Skeletal muscle tissue (tissue), 4 donors: ENCODE data around the gene FAM107A. TPM values are rescaled to one million over a fixed set of nuclear protein-coding genes. Genes with fewer than 3 reads are reported as not detected.

Experiments used
- H3K27ac ChIP-seq: one replicate; pipeline ENCODE4 v1.7.0; 2013; ENCODE audit warnings: mild to moderate bottlenecking, low read depth, low read length, inconsistent platforms
- H3K27me3 ChIP-seq, 3 donors: one replicate each; pipeline ENCODE4 v1.7.0; 2013; ENCODE audit warnings: low read length in 3 of 3; ENCODE audit not compliant: control insufficient read depth in 3 of 3, insufficient read depth in 3 of 3
- H3K36me3 ChIP-seq, 3 donors: one replicate each; pipeline ENCODE4 v1.7.0; 2013; ENCODE audit warnings: low read length in 3 of 3; ENCODE audit not compliant: control insufficient read depth in 3 of 3, insufficient read depth in 3 of 3
- H3K4me1 ChIP-seq, 3 donors: one replicate each; pipeline ENCODE4 v1.7.0; 2013; ENCODE audit warnings: low read length in 3 of 3, mild to moderate bottlenecking in 3 of 3; ENCODE audit not compliant: control insufficient read depth in 3 of 3, insufficient read depth in 3 of 3
- H3K4me3 ChIP-seq, 3 donors: one replicate each; pipeline ENCODE4 v1.7.0; 2013; ENCODE audit warnings: low read length in 3 of 3
- H3K9ac ChIP-seq, 3 donors: one replicate each; pipeline ENCODE4 v1.7.0; 2013; ENCODE audit warnings: low read length in 3 of 3, mild to moderate bottlenecking in 3 of 3, moderate library complexity in 2 of 3, low read depth in 1 of 3
- H3K9me3 ChIP-seq, 3 donors: one replicate each; pipeline ENCODE4 v1.7.0; 2013; ENCODE audit warnings: low read length in 3 of 3; ENCODE audit not compliant: control insufficient read depth in 3 of 3
- total RNA-seq: library from RNA; depleted of rRNA; stranded (reverse); fragments of >200 nt; gene quantifications from one replicate; pipeline ENCODE4 v1.2.3, GENCODE V29; 2014
- donor health status: Osteomylitis.

The FAM107A gene
- total RNA-seq, 1 donor from 2014 or later = under 0.01 TPM

GRCh38 chr3:58562498-58562897, 14.7 kb downstream of the FAM107A start:
- no peak overlapping the region for H3K9ac ChIP-seq
- H3K27ac ChIP-seq = no peak overlapping the region
- H3K9me3 ChIP-seq = no peaks in the 10 kb centered on the region
- H3K36me3 ChIP-seq = peaks cover 0 to 5% (median 0%) of the 10 kb centered on the region in 3 donors
- H3K4me1 ChIP-seq = no peaks in the 10 kb centered on the region
- H3K27me3 ChIP-seq = no peaks in the 10 kb centered on the region
- no peak overlapping the region for H3K4me3 ChIP-seq

GRCh38 chr3:58560771-58561311, 16.4 kb downstream of the FAM107A start:
- H3K9ac ChIP-seq = no peak overlapping the region
- H3K4me3 ChIP-seq = no peak overlapping the region

GRCh38 chr3:58559586-58559985, 17.6 kb downstream of the FAM107A start:
- Histone ChIP-seq H3K36me3 (peaks cover 0 to 5% (median 0%) of the 10 kb centered on the region in 3 donors), H3K9me3 (no peaks in the 10 kb centered on the region), H3K27ac (no peak overlapping the region), H3K27me3 (no peaks in the 10 kb centered on the region), H3K4me3 (no peak overlapping the region), H3K9ac (no peak overlapping the region), H3K4me1 (peaks cover 0 to 3% (median 0%) of the 10 kb centered on the region in 3 donors)

More at GRCh38 chr3:58560771-58561311, 16.4 kb downstream of the FAM107A start:
- peaks cover 0 to 3% (median 0%) of the 10 kb centered on the region in 3 donors for H3K4me1 ChIP-seq
- H3K27me3 ChIP-seq = no peaks in the 10 kb centered on the region
- H3K36me3 ChIP-seq = peaks cover 0 to 5% (median 0%) of the 10 kb centered on the region in 3 donors
- H3K9me3 ChIP-seq = no peaks in the 10 kb centered on the region
- no peak overlapping the region for H3K27ac ChIP-seq

DNA sequence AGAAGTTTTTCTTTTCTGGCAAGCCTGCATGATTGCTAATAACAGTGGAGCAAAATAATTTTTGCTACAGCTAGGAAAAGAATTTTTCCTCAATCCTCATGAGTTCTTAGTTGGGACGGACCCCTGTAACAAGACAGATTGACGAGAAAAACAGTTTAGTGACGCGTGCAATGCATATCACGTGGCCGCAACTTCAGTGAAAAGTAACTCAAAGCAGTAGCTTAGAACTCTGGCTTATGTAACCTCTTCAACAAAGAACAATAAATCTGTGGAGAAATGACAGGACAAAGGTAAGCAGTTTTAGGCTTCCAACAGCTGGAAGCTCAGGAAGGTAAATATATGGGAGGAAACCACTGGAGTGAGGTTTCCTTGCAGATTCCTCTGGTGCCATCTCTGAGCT, 19.7 kb downstream of the FAM107A start:
- H3K9me3 ChIP-seq = no peaks in the 10 kb centered on the region
- H3K27ac ChIP-seq = no peak overlapping the region
- H3K36me3 ChIP-seq = no peaks in the 10 kb centered on the region
- H3K4me3 ChIP-seq = no peak overlapping the region
- no peak overlapping the region for H3K9ac ChIP-seq
- no peaks in the 10 kb centered on the region for H3K27me3 ChIP-seq
- peaks cover 0 to 3% (median 0%) of the 10 kb centered on the region in 3 donors for H3K4me1 ChIP-seq

GRCh38 chr3:58556761-58557221, 20.4 kb downstream of the FAM107A start:
- Histone ChIP-seq H3K9me3 (peaks cover 0 to 6% (median 1%) of the 10 kb centered on the region in 3 donors), H3K36me3 (no peaks in the 10 kb centered on the region), H3K4me3 (no peak overlapping the region), H3K27ac (no peak overlapping the region), H3K27me3 (no peaks in the 10 kb centered on the region), H3K9ac (no peak overlapping the region), H3K4me1 (peaks cover 0 to 3% (median 0%) of the 10 kb centered on the region in 3 donors)

DNA sequence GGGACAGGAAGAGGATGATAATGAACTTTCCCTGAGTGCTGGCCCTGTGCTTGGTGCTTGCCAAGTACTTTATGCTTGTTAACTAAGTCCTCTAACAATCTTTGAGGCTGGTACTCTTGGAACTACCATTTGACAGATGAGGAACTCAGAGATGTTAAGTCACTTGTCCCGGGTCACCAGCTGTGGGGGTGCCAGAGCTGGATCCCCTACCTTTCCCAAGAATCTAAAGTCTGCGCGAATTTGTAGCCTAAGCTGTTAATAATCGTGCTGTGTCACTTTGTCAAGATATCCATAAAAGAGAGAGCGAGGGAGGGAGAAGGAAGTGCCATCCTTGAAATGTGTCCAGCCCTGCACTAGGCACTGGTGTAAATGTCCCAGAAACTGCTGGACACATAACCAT, 21.2 kb downstream of the FAM107A start:
- no peaks in the 10 kb centered on the region for H3K27me3 ChIP-seq
- H3K9me3 ChIP-seq = peaks cover 0 to 6% (median 1%) of the 10 kb centered on the region in 3 donors
- no peak overlapping the region for H3K4me3 ChIP-seq
- no peak overlapping the region for H3K27ac ChIP-seq
- H3K9ac ChIP-seq = no peak overlapping the region
- H3K4me1 ChIP-seq = peaks cover 0 to 3% (median 0%) of the 10 kb centered on the region in 3 donors
- H3K36me3 ChIP-seq = no peaks in the 10 kb centered on the region

DNA sequence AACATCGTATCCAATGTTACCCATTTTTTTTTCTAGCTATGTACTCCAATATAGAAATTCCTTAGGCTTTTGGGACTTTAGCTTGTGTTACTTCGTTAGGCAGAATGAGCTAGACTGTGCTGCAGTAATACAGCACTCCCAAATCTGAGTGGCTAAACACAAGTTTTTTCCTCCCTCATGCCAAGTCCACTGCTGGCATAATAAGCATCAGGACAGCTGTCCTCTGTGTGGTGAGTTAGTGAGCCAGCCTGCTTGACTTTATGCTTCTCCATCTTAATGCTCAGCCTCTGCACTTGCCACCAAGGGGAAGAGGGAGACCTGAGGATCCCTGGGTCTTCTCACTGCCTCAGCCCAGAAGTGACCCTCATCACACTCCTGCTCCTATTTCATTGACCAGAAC, 22.0 kb downstream of the FAM107A start:
- Histone ChIP-seq H3K36me3 (no peaks in the 10 kb centered on the region), H3K27me3 (no peaks in the 10 kb centered on the region), H3K9me3 (peaks cover 0 to 6% (median 1%) of the 10 kb centered on the region in 3 donors), H3K9ac (no peak overlapping the region), H3K27ac (no peak overlapping the region), H3K4me1 (peaks cover 0 to 3% (median 0%) of the 10 kb centered on the region in 3 donors), H3K4me3 (no peak overlapping the region)

GRCh38 chr3:58553003-58553402, 24.2 kb downstream of the FAM107A start:
- Histone ChIP-seq H3K27me3 (no peaks in the 10 kb centered on the region), H3K9me3 (peaks cover 0 to 6% (median 1%) of the 10 kb centered on the region in 3 donors), H3K36me3 (no peaks in the 10 kb centered on the region), H3K9ac (no peak overlapping the region), H3K4me1 (peaks cover 0 to 3% (median 0%) of the 10 kb centered on the region in 3 donors), H3K4me3 (no peak overlapping the region), H3K27ac (no peak overlapping the region)

DNA sequence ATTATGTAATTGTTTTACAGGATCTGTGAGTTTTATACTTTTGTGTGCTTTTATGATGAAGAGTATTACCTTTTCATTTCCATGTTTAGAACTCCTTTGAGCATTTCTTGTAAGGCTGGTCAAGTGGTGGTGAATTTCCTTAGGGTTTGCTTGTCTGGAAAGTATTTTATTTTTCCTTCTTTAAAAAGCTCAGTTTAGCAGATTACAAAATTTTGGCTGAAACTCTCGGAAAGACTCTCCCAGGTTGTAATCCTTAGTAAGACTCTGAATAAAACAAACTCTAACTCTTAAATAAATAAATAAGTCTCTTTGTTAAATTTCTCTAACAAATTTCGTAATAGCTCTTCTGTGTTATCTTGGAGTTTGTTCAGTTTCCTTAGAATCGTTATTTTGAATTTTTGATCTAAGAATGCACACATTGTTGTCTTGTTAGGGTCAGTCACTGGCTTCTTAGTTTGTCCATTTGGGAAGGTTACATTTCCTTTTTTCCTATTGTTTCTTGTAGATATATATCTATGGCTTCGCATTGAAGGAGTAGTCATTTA, 25.5 kb downstream of the FAM107A start:
- Histone ChIP-seq H3K4me3 (no peak overlapping the region), H3K9ac (no peak overlapping the region), H3K4me1 (no peaks in the 10 kb centered on the region), H3K9me3 (peaks cover 0 to 6% (median 1%) of the 10 kb centered on the region in 3 donors), H3K27me3 (no peaks in the 10 kb centered on the region), H3K36me3 (no peaks in the 10 kb centered on the region), H3K27ac (no peak overlapping the region)

DNA sequence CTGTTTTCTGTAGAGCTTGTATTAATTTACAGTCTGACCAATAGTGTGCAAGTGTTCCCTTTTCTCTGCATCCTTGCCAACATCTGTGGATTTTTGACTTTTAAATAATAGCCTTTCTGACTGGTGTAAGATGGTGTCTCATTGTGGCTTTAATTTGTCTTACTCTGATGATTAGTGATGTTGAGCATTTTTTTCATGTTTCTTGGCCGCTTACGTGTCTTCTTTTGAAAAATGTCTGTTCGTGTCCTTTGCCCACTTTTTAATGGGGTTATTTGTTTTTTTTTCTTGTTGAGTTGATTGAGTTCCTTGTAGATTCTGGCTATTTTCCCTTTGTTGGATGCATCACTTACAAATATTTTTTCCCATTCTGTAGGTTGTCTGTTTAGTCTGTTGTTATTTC, 32.6 kb downstream of the FAM107A start:
- H3K4me1 ChIP-seq = no peaks in the 10 kb centered on the region
- H3K9ac ChIP-seq = no peak overlapping the region
- no peaks in the 10 kb centered on the region for H3K9me3 ChIP-seq
- no peaks in the 10 kb centered on the region for H3K27me3 ChIP-seq
- H3K4me3 ChIP-seq = no peak overlapping the region
- no peak overlapping the region for H3K27ac ChIP-seq
- no peaks in the 10 kb centered on the region for H3K36me3 ChIP-seq
